Suprapubic skin (tissue), 4 donors: Measurements from ENCODE around the gene EPC1.

ENCODE experiments used
- CTCF ChIP-seq, 2 donors: fragments of 200-600 bp in 1 of 2; fragments of 450-650 bp in 1 of 2; sonication (generic) in 1 of 2; IDR thresholded peaks; one replicate each; pipeline ENCODE4 v1.5.1; 2016 to 2019; ENCODE audit warnings: antibody characterized with exemption in 2 of 2, mild to moderate bottlenecking in 1 of 2, moderate library complexity in 1 of 2
- EP300 ChIP-seq: sonication (generic); formaldehyde crosslinking; IDR thresholded peaks from one replicate; pipeline ENCODE4 v1.6.1; 2017; ENCODE audit warnings: antibody characterized with exemption
- POLR2A ChIP-seq, 2 donors: fragments of 450-650 bp; IDR thresholded peaks; one replicate each; pipeline ENCODE4 v1.6.1; 2017; ENCODE audit warnings: antibody characterized with exemption in 2 of 2, mild to moderate bottlenecking in 2 of 2, moderate library complexity in 2 of 2
- POLR2AphosphoS5 ChIP-seq, 3 donors: sonication (generic); formaldehyde crosslinking; IDR thresholded peaks; one replicate each; pipeline ENCODE4 v1.6.1; 2017; ENCODE audit warnings: antibody characterized with exemption in 3 of 3

DNA sequence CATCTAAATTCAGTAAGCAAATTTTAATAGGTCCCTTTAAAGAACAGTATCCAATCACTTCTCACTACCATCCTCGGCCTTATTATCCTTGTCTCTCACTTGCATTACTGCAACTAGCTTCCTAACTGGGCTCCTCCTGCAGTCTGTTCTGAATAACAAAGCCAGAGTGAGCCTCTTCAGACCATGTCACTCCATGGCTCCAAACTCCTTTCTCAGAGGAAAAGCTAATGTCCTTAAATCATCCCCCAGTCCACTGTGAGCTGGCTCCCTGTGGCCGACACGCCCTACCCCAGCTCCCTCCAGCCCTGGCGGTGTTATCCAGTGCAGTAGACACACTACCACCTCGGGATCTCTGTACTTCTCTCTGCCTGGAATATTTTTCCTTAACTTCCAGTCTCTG lies 80.0 kb downstream of the EPC1 start:
- no peak for TF ChIP-seq CTCF (IDR thresholded peaks at IDR 0.05)
- TF ChIP-seq POLR2AphosphoS5 (IDR thresholded peaks at IDR 0.05) = no peak
- TF ChIP-seq POLR2A (IDR thresholded peaks at IDR 0.05) = no peak
- TF ChIP-seq EP300 = no peak
